Mammary epithelial cell (primary cell): ENCODE results near the gene AQP7.

ENCODE experiments used
- CTCF ChIP-seq, 2 donors: IDR thresholded peaks in 1 of 2; conservative IDR thresholded peaks in 1 of 2; 2 replicates each; pipeline ENCODE4 v1.5.1; 2011 to 2012; ENCODE audit warnings: inconsistent platforms in 2 of 2, low read length in 2 of 2, mild to moderate bottlenecking in 2 of 2, control low read depth in 1 of 2, low read depth in 1 of 2; ENCODE audit not compliant: insufficient read depth in 1 of 2; ENCODE audit errors: extremely low read depth in 1 of 2
- EZH2 ChIP-seq: IDR thresholded peaks from 2 replicates; pipeline ENCODE4 v1.6.1; 2012; ENCODE audit warnings: low read length, inconsistent platforms, borderline replicate concordance

- no peak for TF ChIP-seq CTCF (conservative IDR thresholded peaks at IDR 0.05 in 1 of 2, IDR thresholded peaks at IDR 0.05 in 1 of 2; ENCODE audit: extremely low read depth in 1 of 2, insufficient read depth in 1 of 2, low read depth in 1 of 2, low read length in 2 of 2)
- no peak for TF ChIP-seq EZH2
Observed at GRCh38 chr9:33449715-33450114, 47.3 kb upstream of the AQP7 start.
